GM12874 (cell line): ENCODE results near the gene LAGE3.

Experiments used
- CTCF ChIP-seq: IDR thresholded peaks from 2 replicates; pipeline ENCODE4 v1.5.1; 2011; ENCODE audit warnings: low read depth, mild to moderate bottlenecking, control low read depth, low read length, moderate library complexity; ENCODE audit not compliant: insufficient read depth

The LAGE3 gene

GRCh38 chrX:154430479-154430878, 48.6 kb downstream of the LAGE3 start:
- no peak for TF ChIP-seq CTCF

- TF ChIP-seq CTCF, result no peak
Observed at GRCh38 chrX:154429711-154430110, 49.4 kb downstream of the LAGE3 start.

- no peak for TF ChIP-seq CTCF
Observed at GRCh38 chrX:154428176-154429171, 50.6 kb downstream of the LAGE3 start, which contains the start of gene ATP6AP1. TSS of gene ATP6AP1 (plus strand) at chrX:154428677. CDS start at chrX:154428693, 16 bp downstream.
